GM12872 (cell line): Measurements from ENCODE around the gene ELMO3.

Source experiments
- CTCF ChIP-seq: IDR thresholded peaks from 3 replicates; pipeline ENCODE4 v1.5.1; 2011; ENCODE audit warnings: low read depth, mild to moderate bottlenecking, low read length, moderate library complexity; ENCODE audit not compliant: insufficient read depth

Gene ELMO3

GRCh38 chr16:67206129-67206837 is 7.4 kb downstream of the ELMO3 start:
- no peak for TF ChIP-seq CTCF

- no peak for TF ChIP-seq CTCF
Measured at GRCh38 chr16:67206838-67207248, 7.9 kb downstream of the ELMO3 start.

- TF ChIP-seq CTCF = no peak
Measured at GRCh38 chr16:67207249-67208091, 8.5 kb downstream of the ELMO3 start.

- TF ChIP-seq CTCF = no peak
Measured at GRCh38 chr16:67208154-67208896, 9.4 kb downstream of the ELMO3 start.

GRCh38 chr16:67209565-67209964 is 10.6 kb downstream of the ELMO3 start:
- no peak for TF ChIP-seq CTCF

- no peak for TF ChIP-seq CTCF
Measured at GRCh38 chr16:67210069-67210937, 11.4 kb downstream of the ELMO3 start.

GRCh38 chr16:67211674-67212073 is 12.7 kb downstream of the ELMO3 start:
- TF ChIP-seq CTCF = no peak
